ENCODE results near the gene SLC38A3. TPM values are rescaled to one million over a fixed set of nuclear protein-coding genes. Genes with fewer than 3 reads are reported as not detected.

Gene SLC38A3
- total and polyA plus RNA-seq, 11 donors, result 1.0 to 14.8 (median 8.4) TPM

DNA sequence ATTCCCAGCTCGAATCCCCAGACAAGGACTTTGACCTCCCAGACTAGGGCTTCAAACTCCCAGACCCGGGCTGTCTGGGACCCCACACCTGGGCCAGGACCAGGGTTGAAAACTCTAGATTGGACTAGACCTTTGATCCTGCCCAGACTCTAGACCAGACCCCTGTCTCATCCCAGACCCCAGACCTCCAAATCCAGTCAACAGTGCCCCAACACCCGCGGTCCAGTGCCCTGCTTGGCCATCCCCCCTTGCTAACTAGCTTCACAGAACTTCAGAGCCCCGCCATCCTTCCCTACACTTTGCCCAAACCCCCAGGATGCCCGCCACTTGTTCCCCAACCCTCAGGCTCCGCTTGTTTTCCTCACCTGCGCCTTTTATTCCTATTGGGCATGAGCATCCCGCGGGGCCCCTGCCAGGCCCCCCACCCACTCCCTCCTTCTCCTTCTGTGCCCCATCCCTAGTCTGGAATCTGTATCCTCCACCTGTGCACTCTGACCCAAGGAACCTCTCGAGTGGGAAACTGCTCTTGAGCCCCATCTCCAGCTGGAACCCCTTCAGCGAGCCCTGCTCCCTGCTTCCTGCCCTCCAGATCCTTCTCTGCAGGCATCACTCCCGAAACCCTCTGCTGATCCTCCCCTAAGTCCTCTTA, 31.5 kb downstream of the SLC38A3 start:
- DNase-seq (no peak), ATAC-seq (no peak)
- WGBS, 4 donors, result 2 to 4% (median 3%) methylated on average over 13 of the region's 13 CpGs
- Histone ChIP-seq H3K27me3 (no peaks in the 10 kb centered on the region), H3K4me1 (peaks cover 7 to 60% (median 45%) of the 10 kb centered on the region in 12 donors), H3K9me3 (no peaks in the 10 kb centered on the region), H3K27ac (peak overlapping the region; percentile 76 to 99 (median 94)), H3K4me3 (peak overlapping the region; percentile 82 to 100 (median 93)), H3K36me3 (peaks cover 0 to 28% (median 0%) of the 10 kb centered on the region in 9 donors)
- intact Hi-C loops (cut with DNase I), result loop anchor here in 3 of 10 donors (5.0 kb wide), 1 partner anchor 86 kb away; the partner anchor contains the start of gene HYAL2 (in 3 of the 3)
- TF ChIP-seq, protein P1, sequence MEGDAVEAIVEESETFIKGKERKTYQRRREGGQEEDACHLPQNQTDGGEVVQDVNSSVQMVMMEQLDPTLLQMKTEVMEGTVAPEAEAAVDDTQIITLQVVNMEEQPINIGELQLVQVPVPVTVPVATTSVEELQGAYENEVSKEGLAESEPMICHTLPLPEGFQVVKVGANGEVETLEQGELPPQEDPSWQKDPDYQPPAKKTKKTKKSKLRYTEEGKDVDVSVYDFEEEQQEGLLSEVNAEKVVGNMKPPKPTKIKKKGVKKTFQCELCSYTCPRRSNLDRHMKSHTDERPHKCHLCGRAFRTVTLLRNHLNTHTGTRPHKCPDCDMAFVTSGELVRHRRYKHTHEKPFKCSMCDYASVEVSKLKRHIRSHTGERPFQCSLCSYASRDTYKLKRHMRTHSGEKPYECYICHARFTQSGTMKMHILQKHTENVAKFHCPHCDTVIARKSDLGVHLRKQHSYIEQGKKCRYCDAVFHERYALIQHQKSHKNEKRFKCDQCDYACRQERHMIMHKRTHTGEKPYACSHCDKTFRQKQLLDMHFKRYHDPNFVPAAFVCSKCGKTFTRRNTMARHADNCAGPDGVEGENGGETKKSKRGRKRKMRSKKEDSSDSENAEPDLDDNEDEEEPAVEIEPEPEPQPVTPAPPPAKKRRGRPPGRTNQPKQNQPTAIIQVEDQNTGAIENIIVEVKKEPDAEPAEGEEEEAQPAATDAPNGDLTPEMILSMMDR (IDR thresholded peaks at IDR 0.05), result no peak
- TF ChIP-seq POLR2A (IDR thresholded peaks at IDR 0.05), result no peak

DNA sequence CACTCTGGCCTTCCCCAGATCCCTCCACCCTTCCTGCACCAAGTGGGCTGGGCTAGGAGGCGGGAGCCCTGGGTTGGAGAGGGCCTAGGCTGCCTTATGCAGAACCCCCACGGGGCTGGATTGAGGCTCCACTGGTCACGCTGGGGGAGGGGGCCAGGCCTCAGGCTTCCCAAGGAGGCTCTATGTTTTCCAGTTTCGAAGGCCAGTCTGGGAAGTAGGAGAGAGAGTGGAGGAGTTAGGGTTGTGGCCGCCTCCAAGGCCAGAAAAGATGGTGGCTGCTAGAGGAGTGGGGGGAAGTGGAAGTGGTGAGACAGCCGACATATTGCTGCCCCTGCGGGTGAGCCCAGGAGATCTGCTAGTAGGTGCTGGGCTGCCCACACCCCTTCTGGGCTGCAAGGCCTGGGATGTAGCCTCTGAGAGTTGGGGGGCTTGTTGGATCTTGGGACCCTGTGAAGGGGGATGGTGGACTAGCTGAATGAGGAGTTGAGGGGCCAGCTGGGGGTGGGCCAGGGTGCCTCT, 32.1 kb downstream of the SLC38A3 start:
- WGBS, 4 donors, result 6 to 18% (median 10%) methylated on average over 6 to 7 of the region's 7 CpGs
- Histone ChIP-seq H3K4me3 (peak overlapping the region; percentile 82 to 100 (median 93)), H3K27ac (peak overlapping the region; percentile 76 to 99 (median 94)), H3K36me3 (peaks cover 0 to 28% (median 0%) of the 10 kb centered on the region in 9 donors), H3K4me1 (peaks cover 13 to 66% (median 50%) of the 10 kb centered on the region in 12 donors), H3K9me3 (no peaks in the 10 kb centered on the region), H3K27me3 (no peaks in the 10 kb centered on the region)
- TF ChIP-seq, protein P1 (IDR thresholded peaks at IDR 0.05), result no peak
- TF ChIP-seq POLR2A (IDR thresholded peaks at IDR 0.05), result no peak
- ATAC-seq (no peak), DNase-seq (peak in 3 of 5 donors; percentile 56 to 63 (median 58))
- intact Hi-C loops (cut with DNase I), result loop anchor here in 3 of 10 donors (5.0 kb wide), 1 partner anchor 85 kb away; the partner anchor contains the start of gene HYAL2 (in 3 of the 3)

DNA sequence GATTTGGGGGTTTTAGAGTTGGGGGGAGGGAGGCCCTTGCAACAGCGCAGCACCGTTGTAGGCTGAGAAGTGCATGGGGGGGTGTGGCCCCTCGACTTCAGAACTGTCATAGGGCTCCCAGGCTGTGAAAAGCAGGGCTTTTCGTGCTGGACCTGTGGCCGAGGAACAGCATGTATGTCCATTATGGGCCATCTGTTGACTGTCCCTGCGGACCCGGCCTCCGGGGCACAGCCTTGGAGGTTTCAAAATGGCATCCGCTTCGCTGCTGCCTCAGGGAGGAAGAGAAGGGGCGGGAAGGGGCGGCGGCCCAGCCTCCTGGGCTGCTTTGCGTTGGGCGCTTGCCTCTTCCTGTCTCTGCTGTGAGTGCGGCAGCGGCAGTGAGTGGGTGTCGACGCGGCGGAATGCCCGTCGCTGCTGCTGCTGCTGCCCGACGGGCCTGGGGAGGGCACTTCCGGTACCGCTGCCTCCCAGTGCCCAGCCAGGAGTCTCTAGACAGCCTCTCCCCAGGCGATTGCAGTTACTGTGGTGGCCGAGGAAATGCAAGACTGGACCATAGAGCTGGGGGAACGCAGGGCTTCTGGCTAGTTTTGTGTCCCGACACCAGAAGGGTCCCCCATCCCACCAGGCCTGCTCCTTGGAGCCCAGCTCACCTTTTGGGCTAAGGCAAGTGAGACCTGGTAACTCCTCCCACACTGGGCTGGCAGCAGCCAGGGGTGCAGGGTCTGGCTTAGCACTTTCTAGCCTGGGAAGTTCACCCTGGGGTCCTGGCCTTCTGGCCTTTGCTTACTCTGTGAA, 32.9 kb downstream of the SLC38A3 start:
- 1 to 3% (median 2%) methylated on average over 11 to 31 of the region's 31 CpGs for WGBS, 4 donors
- no peaks in the 10 kb centered on the region for H3K9me3 ChIP-seq
- ATAC-seq (peak; percentile 16 to 59 (median 52)), DNase-seq (peak; percentile 90 to 94 (median 93))
- no peaks in the 10 kb centered on the region for H3K27me3 ChIP-seq
- H3K4me3 ChIP-seq, result peak overlapping the region; percentile 82 to 100 (median 93)
- peaks cover 0 to 28% (median 0%) of the 10 kb centered on the region in 9 donors for H3K36me3 ChIP-seq
- TF ChIP-seq POLR2A (IDR thresholded peaks at IDR 0.05), result peak in 1 of 2 donors; percentile 64
- TF ChIP-seq, protein P1 (IDR thresholded peaks at IDR 0.05), result peak in 1 of 12 donors; percentile 3
- intact Hi-C loops (cut with DNase I), result loop anchor here in 3 of 10 donors (5.0 kb wide), 1 partner anchor 84 kb away; the partner anchor contains the start of gene HYAL2 (in 3 of the 3)
- peak overlapping the region; percentile 76 to 99 (median 94) for H3K27ac ChIP-seq
- H3K4me1 ChIP-seq, result peaks cover 18 to 73% (median 58%) of the 10 kb centered on the region in 12 donors
